ENCODE measurements around the gene TERB1.

The TERB1 gene

DNA sequence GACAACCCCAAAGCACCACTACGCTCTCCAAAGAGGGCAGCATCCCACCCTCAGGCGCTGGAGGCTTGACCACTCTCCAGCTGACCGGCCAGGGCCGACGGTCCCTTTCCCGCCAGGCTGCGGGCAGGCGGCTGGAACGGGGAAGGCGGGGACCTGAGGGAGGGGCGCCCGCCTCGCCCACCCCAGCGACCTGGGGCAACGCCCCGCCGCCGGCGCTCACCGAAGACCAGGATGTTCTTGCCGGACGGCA is 50.4 kb downstream of the TERB1 start:
- DNase-seq (ENCODE audit: insufficient read length, low spot score) = no peak
- TF ChIP-seq, protein P1, sequence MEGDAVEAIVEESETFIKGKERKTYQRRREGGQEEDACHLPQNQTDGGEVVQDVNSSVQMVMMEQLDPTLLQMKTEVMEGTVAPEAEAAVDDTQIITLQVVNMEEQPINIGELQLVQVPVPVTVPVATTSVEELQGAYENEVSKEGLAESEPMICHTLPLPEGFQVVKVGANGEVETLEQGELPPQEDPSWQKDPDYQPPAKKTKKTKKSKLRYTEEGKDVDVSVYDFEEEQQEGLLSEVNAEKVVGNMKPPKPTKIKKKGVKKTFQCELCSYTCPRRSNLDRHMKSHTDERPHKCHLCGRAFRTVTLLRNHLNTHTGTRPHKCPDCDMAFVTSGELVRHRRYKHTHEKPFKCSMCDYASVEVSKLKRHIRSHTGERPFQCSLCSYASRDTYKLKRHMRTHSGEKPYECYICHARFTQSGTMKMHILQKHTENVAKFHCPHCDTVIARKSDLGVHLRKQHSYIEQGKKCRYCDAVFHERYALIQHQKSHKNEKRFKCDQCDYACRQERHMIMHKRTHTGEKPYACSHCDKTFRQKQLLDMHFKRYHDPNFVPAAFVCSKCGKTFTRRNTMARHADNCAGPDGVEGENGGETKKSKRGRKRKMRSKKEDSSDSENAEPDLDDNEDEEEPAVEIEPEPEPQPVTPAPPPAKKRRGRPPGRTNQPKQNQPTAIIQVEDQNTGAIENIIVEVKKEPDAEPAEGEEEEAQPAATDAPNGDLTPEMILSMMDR (IDR thresholded peaks at IDR 0.05; ENCODE audit: insufficient read depth, missing control alignments) = no peak
- no peak for FAIRE-seq

- DNase-seq (ENCODE audit: insufficient read length, low spot score) (no peak), FAIRE-seq (no peak)
- TF ChIP-seq, protein P1 (IDR thresholded peaks at IDR 0.05; ENCODE audit: insufficient read depth, missing control alignments) = no peak
These were observed 50.9 kb downstream of the TERB1 start for GRCh38 chr16:66750279-66751052.

DNA sequence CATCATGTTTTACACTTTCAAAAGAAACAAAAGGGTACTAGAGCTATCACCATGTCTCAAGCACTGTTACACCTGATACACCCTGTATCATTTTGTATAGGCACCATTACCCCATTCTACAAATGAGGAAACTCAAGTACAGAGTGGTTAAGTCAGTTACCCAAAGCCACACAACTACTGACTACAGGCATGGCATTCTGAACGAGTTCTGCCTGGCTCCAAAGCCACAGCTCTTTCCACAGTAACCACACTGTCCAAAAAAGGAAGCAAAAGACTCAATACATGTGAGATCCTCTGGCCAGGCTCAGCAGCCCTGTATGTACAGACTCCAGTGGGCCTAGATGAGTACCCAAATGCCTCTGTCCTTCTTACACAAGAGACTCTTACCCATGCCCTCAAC is 54.7 kb downstream of the TERB1 start:
- no peak for DNase-seq (ENCODE audit: insufficient read length, low spot score)
- FAIRE-seq = no peak
- TF ChIP-seq, protein P1 (IDR thresholded peaks at IDR 0.05; ENCODE audit: insufficient read depth, missing control alignments) = no peak

DNA sequence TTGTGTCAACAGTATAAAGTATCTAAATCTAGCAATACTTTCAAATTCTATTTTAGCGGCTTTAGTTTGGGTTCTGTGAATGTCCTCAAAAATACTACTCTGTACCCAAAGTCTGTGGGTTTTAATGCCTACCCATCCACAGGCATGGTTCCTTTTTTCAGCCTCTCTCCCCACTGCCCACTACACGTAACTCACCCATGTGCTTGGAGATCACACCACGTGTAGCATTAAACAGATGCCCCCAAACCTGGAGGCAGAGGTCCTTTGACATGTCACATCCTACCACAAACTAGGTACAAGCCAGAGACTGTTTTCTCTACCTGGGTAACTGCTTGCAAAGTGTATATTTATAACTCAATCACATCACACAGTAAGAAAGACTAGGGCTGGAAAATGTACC is 55.3 kb downstream of the TERB1 start:
- DNase-seq (ENCODE audit: insufficient read length, low spot score) (no peak), FAIRE-seq (no peak)
- TF ChIP-seq, protein P1 (IDR thresholded peaks at IDR 0.05; ENCODE audit: insufficient read depth, missing control alignments) = no peak

- FAIRE-seq = no peak
- no peak for DNase-seq (ENCODE audit: insufficient read length, low spot score)
- TF ChIP-seq, protein P1 (IDR thresholded peaks at IDR 0.05; ENCODE audit: insufficient read depth, missing control alignments) = no peak
These were observed 59.2 kb downstream of the TERB1 start for GRCh38 chr16:66741950-66742808.

DNA sequence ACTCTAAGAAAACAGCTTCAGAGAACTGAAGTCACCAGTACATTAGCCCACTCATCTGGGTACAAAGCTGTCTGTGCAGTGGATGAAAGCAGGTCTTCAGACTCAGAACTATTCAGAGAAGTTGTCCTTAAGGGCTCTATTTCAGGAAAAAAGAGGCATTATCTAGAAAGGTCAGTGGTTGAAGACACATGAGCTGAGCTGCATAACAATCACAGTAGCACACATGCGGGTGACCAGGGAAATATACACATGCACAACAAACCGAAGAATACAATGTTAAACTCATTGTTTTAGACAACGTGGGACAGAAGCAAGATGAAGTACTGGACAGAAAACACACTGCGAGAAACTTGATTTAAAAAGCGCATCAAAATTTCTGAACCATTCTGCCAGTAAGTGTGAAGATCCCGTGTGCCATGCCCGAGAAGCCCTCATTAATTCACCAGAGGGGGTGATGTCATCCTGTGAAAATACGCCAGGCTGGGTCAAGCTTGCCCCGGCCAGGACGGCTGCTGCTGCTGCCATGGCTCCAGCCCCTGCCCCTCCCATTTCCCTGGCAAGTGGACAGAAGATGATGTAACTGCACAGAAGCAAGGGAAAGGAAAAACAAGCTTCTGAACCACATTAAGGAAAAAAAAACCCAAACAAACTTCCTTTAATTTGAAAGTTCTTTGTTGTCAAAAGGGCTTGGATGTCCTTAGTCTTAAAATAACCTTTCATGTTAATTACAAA is 60.0 kb downstream of the TERB1 start:
- TF ChIP-seq, protein P1 (IDR thresholded peaks at IDR 0.05; ENCODE audit: insufficient read depth, missing control alignments) = no peak
- FAIRE-seq (no peak), DNase-seq (ENCODE audit: insufficient read length, low spot score) (no peak)

All from D721Med (cell line).